HL-60 (cell line): ENCODE results near the gene ME2.

ENCODE experiments used
- CTCF ChIP-seq: IDR thresholded peaks from one replicate; pipeline ENCODE4 v1.5.1; 2011; ENCODE audit warnings: low read length, control low read depth, inconsistent platforms; ENCODE audit not compliant: insufficient read depth
- POLR2AphosphoS5 ChIP-seq: IDR thresholded peaks from 2 replicates; pipeline ENCODE4 v1.6.1; 2012; ENCODE audit warnings: low read depth
- SPI1 ChIP-seq: IDR thresholded peaks from 2 replicates; pipeline ENCODE4 v1.6.1; 2012; ENCODE audit warnings: low read depth, mild to moderate bottlenecking, borderline replicate concordance

- TF ChIP-seq CTCF (no peak), SPI1 (no peak), POLR2AphosphoS5 (no peak)
Measured at GRCh38 chr18:50987261-50987660, 108.3 kb downstream of the ME2 start.
